ENCODE results near the gene SLBP. TPM values are rescaled to one million over a fixed set of nuclear protein-coding genes. Genes with fewer than 3 reads are reported as not detected.

The SLBP gene
- total and polyA plus RNA-seq, 10 of the 15 experiments (the other 5 are each of a cell fraction or from before 2014, with no cell fraction given), result 94.4 to 278 (median 158) TPM

DNA sequence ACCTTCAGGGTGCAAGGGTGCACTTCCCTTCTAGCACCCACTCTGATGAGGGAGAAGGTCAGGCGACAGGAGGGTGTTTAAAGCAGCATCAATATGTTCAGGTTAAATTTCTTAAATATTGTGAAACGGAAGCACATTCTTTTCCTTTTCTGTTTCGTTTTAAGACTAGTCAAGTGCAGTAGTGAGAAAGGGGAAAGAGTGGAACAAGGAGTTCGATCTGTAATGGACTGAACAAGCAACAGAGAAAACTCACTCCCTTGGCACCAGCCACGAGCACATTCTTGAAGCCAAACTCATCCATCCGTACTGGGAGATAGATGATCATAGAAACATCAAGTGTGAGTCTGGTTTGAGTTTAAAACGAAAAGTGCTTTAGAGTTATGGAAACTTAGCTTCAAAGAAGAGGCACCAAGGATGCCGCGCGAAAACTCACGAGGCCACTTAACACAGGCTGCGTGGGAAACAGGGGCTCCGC, 28.8 kb downstream of the SLBP start:
- Histone ChIP-seq H4K20me1 (ENCODE audit: control insufficient read depth, insufficient read depth) (no peaks in the 10 kb centered on the region), H3K36me3 (ENCODE audit: control insufficient read depth in 2 of 2, insufficient read depth in 2 of 2, low read length in 1 of 2) (no peaks in the 10 kb centered on the region; a peak in 1 of 4 replicates), H3K27me3 (replicated peaks in 1 of 2; ENCODE audit: control insufficient read depth in 2 of 2, insufficient read depth in 2 of 2, low read length in 1 of 2) (no peaks in the 10 kb centered on the region), H3K27ac (ENCODE audit: control insufficient read depth, insufficient read depth) (no peak overlapping the region), H3K9me3 (replicated peaks; ENCODE audit: control insufficient read depth, insufficient read depth, low read length) (no peaks in the 10 kb centered on the region), H3K4me2 (ENCODE audit: control insufficient read depth, insufficient read depth) (peak overlapping the region; percentile 97), H2AFZ (ENCODE audit: control insufficient read depth, low read depth, low read length) (peak overlapping the region; percentile 94), H3K79me2 (ENCODE audit: control insufficient read depth, insufficient read depth, low read length) (no peaks in the 10 kb centered on the region), H3K9ac (ENCODE audit: control insufficient read depth, insufficient read depth, low read length) (peak overlapping the region; percentile 57; the same call in 1 of the 2 replicates), H3K4me1 (ENCODE audit: control insufficient read depth, insufficient read depth, low read length) (peaks cover 11% of the 10 kb centered on the region), H3K4me3 (peak overlapping the region; percentile 52; the same call in 1 of the 2 replicates)
- intact Hi-C loops (cut with micrococcal nuclease; ENCODE audit: unreplicated experiment), result no loop called here
- SMC1A ChIA-PET (ENCODE audit: uncharacterized antibody, unreplicated experiment), result interaction anchor here (1.6 kb wide), 1 partner anchor 10 kb away, joined by 9 read pairs; no protein-coding TSS in a partner anchor
- in situ Hi-C loops (cut with MboI), result no loop called here
- no peak for DNase-seq (ENCODE audit: low read depth, low spot score)
- WGBS (ENCODE audit: insufficient coverage, insufficient replicate concordance, low lambda C conversion rate, missing lambda C conversion rate), result 4% methylated on average over 13 of the region's 13 CpGs
- CTCF ChIA-PET, result interaction anchor here (1.0 to 1.6 kb wide), 2 partner anchors 10 to 43 kb away, joined by 4 to 5 read pairs; no protein-coding TSS in a partner anchor
- peak; percentile 78 for FAIRE-seq
- peak; percentile 2; the same call in 1 of the 3 replicates for ATAC-seq
- RAD21 ChIA-PET (ENCODE audit: unreplicated experiment), result no interaction called here
- BruUV-seq (replicated peaks), result TSS peak; percentile 58
- POLR2A ChIA-PET, result interaction anchor here (1.3 to 1.6 kb wide), 2 partner anchors 29 to 38 kb away, joined by 3 read pairs; partner anchors contain the start of genes SLBP, TACC3 and TMEM129
- no peak for TF ChIP-seq HDAC6 (IDR thresholded peaks at IDR 0.05; ENCODE audit: unreplicated experiment)
- 0 out of 2 replicates have a peak, but pooled peaks have one; percentile 19 for TF ChIP-seq SPI1 (IDR thresholded peaks at IDR 0.05; ENCODE audit: borderline replicate concordance, insufficient read depth, low read depth, low read length)

GRCh38 chr4:1682860-1683259, 29.3 kb downstream of the SLBP start:
- POLR2A ChIA-PET, result interaction anchor here (1.3 to 1.6 kb wide), 2 partner anchors 29 to 38 kb away, joined by 3 read pairs; partner anchors contain the start of genes SLBP, TACC3 and TMEM129
- H3K27ac ChIP-seq (ENCODE audit: control insufficient read depth, insufficient read depth), result no peak overlapping the region
- no peak for TF ChIP-seq HDAC6 (IDR thresholded peaks at IDR 0.05; ENCODE audit: unreplicated experiment)
- no peak for TF ChIP-seq E2F8 (IDR thresholded peaks at IDR 0.05; ENCODE audit: low read depth, partially characterized antibody)
- TF ChIP-seq TAF1 (IDR thresholded peaks at IDR 0.05; ENCODE audit: borderline replicate concordance, low read depth, low read length), result no peak
- no peak for TF ChIP-seq TCF7 (IDR thresholded peaks at IDR 0.05; ENCODE audit: borderline replicate concordance)
- no peak for TF ChIP-seq ATF2 (IDR thresholded peaks at IDR 0.05; ENCODE audit: low read length)
- no peak for TF ChIP-seq CREB1 (IDR thresholded peaks at IDR 0.05; ENCODE audit: low read depth)
- TF ChIP-seq ZBTB33 (IDR thresholded peaks at IDR 0.05), result no peak
- no peak for TF ChIP-seq SREBF1 (IDR thresholded peaks at IDR 0.05; ENCODE audit: low read length)
- TF ChIP-seq JUNB (IDR thresholded peaks at IDR 0.05), result no peak

More at GRCh38 chr4:1682860-1683259, 29.3 kb downstream of the SLBP start:
- SMC1A ChIA-PET (ENCODE audit: uncharacterized antibody, unreplicated experiment), result interaction anchor here (1.6 kb wide), 1 partner anchor 10 kb away, joined by 9 read pairs; no protein-coding TSS in a partner anchor
- FAIRE-seq, result no peak
- Histone ChIP-seq H3K36me3 (ENCODE audit: control insufficient read depth in 2 of 2, insufficient read depth in 2 of 2, low read length in 1 of 2) (no peaks in the 10 kb centered on the region; a peak in 1 of 4 replicates), H4K20me1 (ENCODE audit: control insufficient read depth, insufficient read depth) (no peaks in the 10 kb centered on the region), H3K4me1 (ENCODE audit: control insufficient read depth, insufficient read depth, low read length) (peaks cover 11% of the 10 kb centered on the region), H3K9ac (ENCODE audit: control insufficient read depth, insufficient read depth, low read length) (no peak overlapping the region), H2AFZ (ENCODE audit: control insufficient read depth, low read depth, low read length) (peak overlapping the region; percentile 94; the same call in 1 of the 2 replicates), H3K4me2 (ENCODE audit: control insufficient read depth, insufficient read depth) (peak overlapping the region; percentile 97; the same call in 1 of the 2 replicates), H3K79me2 (ENCODE audit: control insufficient read depth, insufficient read depth, low read length) (no peaks in the 10 kb centered on the region), H3K27me3 (replicated peaks in 1 of 2; ENCODE audit: control insufficient read depth in 2 of 2, insufficient read depth in 2 of 2, low read length in 1 of 2) (no peaks in the 10 kb centered on the region), H3K9me3 (replicated peaks; ENCODE audit: control insufficient read depth, insufficient read depth, low read length) (no peaks in the 10 kb centered on the region), H3K4me3 (no peak overlapping the region)
- in situ Hi-C loops (cut with MboI), result no loop called here
- no peak for DNase-seq (ENCODE audit: low read depth, low spot score)
- BruUV-seq (replicated peaks), result no TSS peak
- no peak for ATAC-seq
- WGBS (ENCODE audit: insufficient coverage, insufficient replicate concordance, low lambda C conversion rate, missing lambda C conversion rate), result 89% methylated on average over 13 of the region's 13 CpGs
- intact Hi-C loops (cut with micrococcal nuclease; ENCODE audit: unreplicated experiment), result no loop called here
- CTCF ChIA-PET, result interaction anchor here (0.7 to 1.6 kb wide), 3 partner anchors 10 to 43 kb away, joined by 3 to 5 read pairs (median 4); no protein-coding TSS in a partner anchor
- RAD21 ChIA-PET (ENCODE audit: unreplicated experiment), result no interaction called here

Data from GM12878 (cell line).